SU-DHL-6 (cell line): ENCODE measurements around the gene DRD4.

ENCODE experiments used
- EZH2phosphoT487 ChIP-seq: fragments of 200-600 bp; sonication (generic), shearing (Covaris generic); conservative IDR thresholded peaks from 2 replicates; pipeline ENCODE4 v1.6.1; 2018; ENCODE audit warnings: mild to moderate bottlenecking, antibody characterized with exemption, low read length, moderate library complexity, mixed read lengths
- TF ChIP-seq, protein P1 (sequence below): fragments of 200-600 bp; sonication (generic); IDR thresholded peaks from one replicate; pipeline ENCODE4 v1.5.1; 2017; ENCODE audit warnings: antibody characterized with exemption, mild to moderate bottlenecking, low read length, moderate library complexity; ENCODE audit not compliant: insufficient read depth, poor library complexity, severe bottlenecking

- TF ChIP-seq, protein P1, sequence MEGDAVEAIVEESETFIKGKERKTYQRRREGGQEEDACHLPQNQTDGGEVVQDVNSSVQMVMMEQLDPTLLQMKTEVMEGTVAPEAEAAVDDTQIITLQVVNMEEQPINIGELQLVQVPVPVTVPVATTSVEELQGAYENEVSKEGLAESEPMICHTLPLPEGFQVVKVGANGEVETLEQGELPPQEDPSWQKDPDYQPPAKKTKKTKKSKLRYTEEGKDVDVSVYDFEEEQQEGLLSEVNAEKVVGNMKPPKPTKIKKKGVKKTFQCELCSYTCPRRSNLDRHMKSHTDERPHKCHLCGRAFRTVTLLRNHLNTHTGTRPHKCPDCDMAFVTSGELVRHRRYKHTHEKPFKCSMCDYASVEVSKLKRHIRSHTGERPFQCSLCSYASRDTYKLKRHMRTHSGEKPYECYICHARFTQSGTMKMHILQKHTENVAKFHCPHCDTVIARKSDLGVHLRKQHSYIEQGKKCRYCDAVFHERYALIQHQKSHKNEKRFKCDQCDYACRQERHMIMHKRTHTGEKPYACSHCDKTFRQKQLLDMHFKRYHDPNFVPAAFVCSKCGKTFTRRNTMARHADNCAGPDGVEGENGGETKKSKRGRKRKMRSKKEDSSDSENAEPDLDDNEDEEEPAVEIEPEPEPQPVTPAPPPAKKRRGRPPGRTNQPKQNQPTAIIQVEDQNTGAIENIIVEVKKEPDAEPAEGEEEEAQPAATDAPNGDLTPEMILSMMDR: no peak
- no peak for TF ChIP-seq EZH2phosphoT487
Measured at GRCh38 chr11:640021-640706, 3.1 kb downstream of the DRD4 start.
